Testis (tissue), 2 donors: ENCODE results near the gene SLC46A1.

Experiments
- CTCF ChIP-seq, 3 experiments: fragments of 450-650 bp in 2 of 3; fragments of 200-600 bp in 1 of 3; sonication (generic) in 1 of 3; IDR thresholded peaks; one replicate each; pipeline ENCODE4 v1.5.1; 2016 to 2019; ENCODE audit warnings: antibody characterized with exemption in 3 of 3, mild to moderate bottlenecking in 2 of 3, moderate library complexity in 1 of 3
- POLR2A ChIP-seq: fragments of 450-650 bp; IDR thresholded peaks from one replicate; pipeline ENCODE4 v1.6.1; 2017; ENCODE audit warnings: antibody characterized with exemption, mild to moderate bottlenecking, moderate library complexity

GRCh38 chr17:28363776-28364650, 42.0 kb downstream of the SLC46A1 start:
- TF ChIP-seq POLR2A (no peak), CTCF (IDR thresholded peaks at IDR 0.05) (no peak)
